ENCODE data around the gene UBE2E1.
"Not testable (repeated sequence)": the region's sequence is repeated elsewhere in the genome, so short reads cannot be mapped to it uniquely, and the experiment has no call there.

The UBE2E1 gene

DNA sequence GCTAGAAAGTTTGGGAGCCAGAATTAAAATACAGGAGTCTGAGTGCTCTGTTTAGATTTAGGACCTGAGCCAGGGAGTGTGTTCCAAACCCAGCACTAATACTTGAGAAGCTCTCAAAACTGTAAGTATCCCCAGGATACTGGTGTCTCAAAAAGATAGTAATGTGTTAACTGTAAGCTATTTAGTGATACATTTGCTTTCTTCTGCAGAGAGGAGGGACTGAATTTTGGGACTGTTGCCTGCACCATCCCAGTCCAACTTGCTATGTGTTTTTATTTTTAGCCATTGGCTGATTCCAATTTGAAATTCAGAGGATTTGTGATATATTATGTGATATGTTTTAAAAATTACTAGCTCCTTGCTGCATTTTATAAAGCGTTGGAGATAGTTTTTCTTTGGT lies 31.5 kb downstream of the UBE2E1 start:
- TF ChIP-seq, protein P1, sequence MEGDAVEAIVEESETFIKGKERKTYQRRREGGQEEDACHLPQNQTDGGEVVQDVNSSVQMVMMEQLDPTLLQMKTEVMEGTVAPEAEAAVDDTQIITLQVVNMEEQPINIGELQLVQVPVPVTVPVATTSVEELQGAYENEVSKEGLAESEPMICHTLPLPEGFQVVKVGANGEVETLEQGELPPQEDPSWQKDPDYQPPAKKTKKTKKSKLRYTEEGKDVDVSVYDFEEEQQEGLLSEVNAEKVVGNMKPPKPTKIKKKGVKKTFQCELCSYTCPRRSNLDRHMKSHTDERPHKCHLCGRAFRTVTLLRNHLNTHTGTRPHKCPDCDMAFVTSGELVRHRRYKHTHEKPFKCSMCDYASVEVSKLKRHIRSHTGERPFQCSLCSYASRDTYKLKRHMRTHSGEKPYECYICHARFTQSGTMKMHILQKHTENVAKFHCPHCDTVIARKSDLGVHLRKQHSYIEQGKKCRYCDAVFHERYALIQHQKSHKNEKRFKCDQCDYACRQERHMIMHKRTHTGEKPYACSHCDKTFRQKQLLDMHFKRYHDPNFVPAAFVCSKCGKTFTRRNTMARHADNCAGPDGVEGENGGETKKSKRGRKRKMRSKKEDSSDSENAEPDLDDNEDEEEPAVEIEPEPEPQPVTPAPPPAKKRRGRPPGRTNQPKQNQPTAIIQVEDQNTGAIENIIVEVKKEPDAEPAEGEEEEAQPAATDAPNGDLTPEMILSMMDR (IDR thresholded peaks at IDR 0.05; ENCODE audit: control insufficient read depth, insufficient read depth, low read depth, low read length, missing control alignments) = no peak
- no peak for DNase-seq (ENCODE audit: low read depth)

DNA sequence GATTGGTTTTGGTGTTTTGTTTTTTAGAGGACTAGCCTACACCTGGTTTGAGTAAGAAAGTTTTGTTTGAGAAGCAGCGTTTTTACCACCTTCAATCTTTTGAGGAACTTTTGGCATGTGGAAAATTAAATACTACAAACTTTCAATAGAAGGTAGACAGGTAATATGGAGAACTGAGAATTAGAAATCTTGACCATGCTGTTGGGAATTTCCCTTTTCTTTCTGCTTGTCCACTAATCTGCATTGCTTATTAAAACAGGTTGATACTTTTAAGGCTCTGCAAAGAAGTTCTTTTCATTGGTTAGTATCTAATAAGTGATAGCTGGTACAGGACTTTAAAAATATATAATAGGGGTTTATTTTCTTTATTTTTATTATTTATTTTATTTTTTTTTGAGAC lies 31.9 kb downstream of the UBE2E1 start:
- TF ChIP-seq, protein P1 (IDR thresholded peaks at IDR 0.05; ENCODE audit: control insufficient read depth, insufficient read depth, low read depth, low read length, missing control alignments) = no peak
- no peak overlapping the region for H3K4me3 ChIP-seq (ENCODE audit: control insufficient read depth, low read depth, low read length)
- DNase-seq (ENCODE audit: low read depth) = no peak

More for the DNA sequence above, 31.5 kb downstream of the UBE2E1 start:
- no peak overlapping the region for H3K4me3 ChIP-seq (ENCODE audit: control insufficient read depth, low read depth, low read length)

DNA sequence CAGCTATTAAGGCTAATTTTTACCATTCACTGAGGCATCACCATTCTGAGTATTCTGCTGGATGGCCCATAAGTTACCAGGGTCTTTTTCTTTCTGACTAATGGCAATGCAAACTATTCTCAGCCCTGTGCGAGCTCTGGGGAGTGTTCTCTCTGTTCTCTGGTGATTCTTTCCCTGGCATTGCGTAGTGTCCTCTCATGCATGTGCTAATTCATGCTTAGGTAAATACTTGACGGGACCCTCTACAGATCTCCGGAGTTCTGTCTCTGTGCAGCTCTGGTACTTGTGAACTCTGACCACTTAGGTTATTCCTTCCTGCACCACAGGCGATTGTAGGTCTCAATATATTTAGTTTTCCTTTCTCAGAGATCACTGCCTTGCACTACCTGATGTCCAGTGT lies 34.8 kb downstream of the UBE2E1 start:
- TF ChIP-seq, protein P1 (IDR thresholded peaks at IDR 0.05; ENCODE audit: control insufficient read depth, insufficient read depth, low read depth, low read length, missing control alignments) = no peak
- DNase-seq (ENCODE audit: low read depth) = no peak
- no peak overlapping the region for H3K4me3 ChIP-seq (ENCODE audit: control insufficient read depth, low read depth, low read length)

DNA sequence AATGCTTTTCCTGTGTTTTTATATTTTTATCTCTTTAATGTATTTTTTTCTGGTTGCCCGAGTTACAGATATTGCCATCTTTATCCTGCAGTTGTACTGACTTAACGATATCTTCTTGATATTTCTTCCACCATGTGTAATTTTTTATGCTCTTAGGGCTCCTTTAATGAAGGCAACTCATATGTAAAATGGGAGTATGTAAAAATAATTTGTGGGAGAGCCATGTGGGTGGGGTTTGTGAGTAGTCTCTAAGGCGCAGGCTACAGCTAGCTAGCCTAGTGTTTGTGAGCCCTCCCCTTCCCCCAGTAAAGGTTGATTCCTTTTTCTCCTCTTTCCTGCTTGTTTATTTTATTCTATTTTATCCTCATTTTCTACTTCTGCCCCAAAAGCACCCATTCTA lies 38.1 kb downstream of the UBE2E1 start:
- H3K4me3 ChIP-seq (ENCODE audit: control insufficient read depth, low read depth, low read length) = no peak overlapping the region
- TF ChIP-seq, protein P1 (IDR thresholded peaks at IDR 0.05; ENCODE audit: control insufficient read depth, insufficient read depth, low read depth, low read length, missing control alignments) = no peak
- no peak for DNase-seq (ENCODE audit: low read depth)

DNA sequence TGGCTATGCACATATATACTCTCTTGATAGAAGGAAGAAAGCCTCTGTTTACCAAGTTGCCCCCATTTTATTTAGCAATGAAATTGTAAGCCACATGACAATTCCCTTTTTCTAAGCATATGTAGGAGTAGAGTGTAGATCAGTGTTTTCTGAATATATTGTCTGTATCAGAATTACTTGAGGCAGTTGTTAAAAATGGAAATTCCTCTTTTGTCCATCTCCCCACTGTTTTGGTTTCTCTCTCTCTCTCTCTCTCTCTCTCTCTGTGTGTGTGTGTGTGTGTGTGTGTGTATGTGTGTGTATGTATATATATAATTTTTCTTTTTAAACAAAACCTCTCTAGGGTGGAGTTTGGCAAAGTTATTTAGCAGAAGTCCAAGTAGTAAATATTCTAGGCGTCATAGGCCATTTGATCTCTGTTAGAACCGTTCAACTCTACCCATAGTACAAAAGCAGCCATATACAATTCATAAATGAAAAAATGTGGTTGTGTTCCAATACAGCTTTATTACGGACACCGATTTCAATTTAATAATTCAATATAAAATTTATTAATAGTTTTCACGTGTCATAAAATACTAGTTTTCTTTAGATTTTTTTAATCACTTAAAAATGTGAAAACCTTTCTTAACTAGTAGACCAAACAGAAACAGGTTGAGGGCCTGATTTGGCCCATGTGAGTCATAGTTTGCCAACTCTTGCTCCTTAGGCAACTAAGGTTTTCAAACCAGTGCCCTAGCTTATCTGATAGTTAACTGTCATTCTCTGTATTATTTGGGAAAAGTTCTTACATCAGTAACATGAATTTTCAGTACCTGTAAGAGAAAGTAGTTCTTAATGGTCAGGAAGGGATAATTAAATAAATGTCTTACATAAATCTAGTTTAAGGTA lies 39.8 kb downstream of the UBE2E1 start:
- TF ChIP-seq, protein P1 (IDR thresholded peaks at IDR 0.05; ENCODE audit: control insufficient read depth, insufficient read depth, low read depth, low read length, missing control alignments) = no peak
- no peak for DNase-seq (ENCODE audit: low read depth)
- no peak overlapping the region for H3K4me3 ChIP-seq (ENCODE audit: control insufficient read depth, low read depth, low read length)

DNA sequence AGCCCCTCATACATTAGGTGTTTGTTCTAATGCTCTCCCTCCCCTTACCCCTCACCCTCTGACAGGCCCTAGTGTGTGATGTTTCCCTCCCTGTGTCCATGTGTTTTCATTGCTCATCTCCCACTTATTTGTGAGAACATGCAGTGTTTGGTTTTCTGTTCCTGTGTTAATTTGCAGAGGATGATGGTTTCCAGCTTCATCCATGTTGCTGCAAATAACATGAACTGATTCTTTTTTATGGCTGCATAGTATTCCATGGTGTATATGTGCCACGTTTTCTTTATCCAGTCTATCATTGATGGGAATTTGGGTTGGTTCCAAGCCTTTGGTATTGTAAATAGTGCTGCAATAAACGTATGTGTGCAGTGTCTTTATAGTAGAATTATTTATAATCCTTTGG lies 43.7 kb downstream of the UBE2E1 start:
- not testable (repeated sequence) for DNase-seq (ENCODE audit: low read depth); H3K4me3 ChIP-seq (ENCODE audit: control insufficient read depth, low read depth, low read length)

DNA sequence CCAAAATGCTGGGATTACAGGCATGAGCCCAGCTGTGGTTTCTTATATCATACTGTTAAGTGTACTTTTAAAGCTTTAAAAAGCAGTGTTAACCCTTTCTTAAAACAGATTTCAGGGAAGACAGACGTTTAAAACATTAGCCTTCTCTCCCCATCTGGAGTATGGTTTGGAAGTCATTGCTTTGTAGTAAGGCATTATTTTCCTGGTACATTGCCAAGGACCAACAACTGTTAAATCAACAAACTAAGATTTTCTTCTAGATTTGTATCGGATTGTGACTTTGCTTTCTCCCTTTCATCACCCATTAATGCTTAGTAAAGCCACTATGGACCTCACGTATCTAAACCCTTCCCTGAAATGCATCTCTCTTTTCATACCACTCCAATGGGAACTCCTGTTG lies 50.5 kb downstream of the UBE2E1 start:
- no peak overlapping the region for H3K4me3 ChIP-seq (ENCODE audit: control insufficient read depth, low read depth, low read length)
- TF ChIP-seq, protein P1 (IDR thresholded peaks at IDR 0.05; ENCODE audit: control insufficient read depth, insufficient read depth, low read depth, low read length, missing control alignments) = no peak
- DNase-seq (ENCODE audit: low read depth) = no peak
